Activated naive CD4-positive, alpha-beta T cell treated with anti-CD3 and anti-CD28 coated beads, Interleukin-2, amount 50 U/mL, for 72 hours (primary cell): ENCODE measurements around the gene MAPK1. TPM values are rescaled to one million over a fixed set of nuclear protein-coding genes. Genes with fewer than 3 reads are reported as not detected.
A peak's percentile ranks its signal among the peaks of the same experiment; 100 is the strongest.
"Not testable (repeated sequence)": the region's sequence is repeated elsewhere in the genome, so short reads cannot be mapped to it uniquely, and the experiment has no call there.

Experiments used
- ATAC-seq, 2 donors: fragments of 150-1000 bp; cut with Tn5 transposase; 2 replicates each; pipeline ENCODE4 v1.10.0; 2021; ENCODE audit warnings: mild to moderate bottlenecking in 2 of 2, moderate library complexity in 2 of 2
- DNase-seq, 2 donors: peaks; one replicate each; pipeline ENCODE4 v3.0.0; 2021 to 2022; ENCODE audit warnings: low spot score in 2 of 2
- H3K27ac Mint-ChIP-seq, 2 donors: one replicate each; pipeline ENCODE4 v1.8.0; 2022; ENCODE audit warnings: mild to moderate bottlenecking in 2 of 2, mixed read lengths in 2 of 2
- H3K36me3 Mint-ChIP-seq, 2 donors: one replicate each; pipeline ENCODE4 v1.8.0; 2022; ENCODE audit warnings: mixed read lengths in 2 of 2
- H3K9me3 Mint-ChIP-seq, 2 donors: one replicate each; pipeline ENCODE4 v1.8.0; 2022; ENCODE audit warnings: mixed read lengths in 2 of 2
- total RNA-seq, 2 donors: library from RNA; stranded (reverse); gene quantifications; one replicate each; pipeline ENCODE4 v1.2.3, GENCODE V29; 2022

Gene MAPK1
- total RNA-seq, 2 donors from 2014 or later, result 80.3 to 92.6 TPM

- DNase-seq (peak; percentile 95 to 98), ATAC-seq (peak; percentile 88 to 94)
- H3K36me3 Mint-ChIP-seq, result no peaks in the 10 kb centered on the region
- peak within 1 kb of the TSS in 1 of 2 donors; percentile 77 for H3K27ac Mint-ChIP-seq
- H3K9me3 Mint-ChIP-seq, result no peaks in the 10 kb centered on the region
Measured at GRCh38 chr22:21735200-21736083, 132.0 kb downstream of the MAPK1 start, which contains the start of gene YPEL1. Gene YPEL1, minus strand, starts transcription at chr22:21735794. Its CDS starts 25,050 bp downstream, at chr22:21710744.

GRCh38 chr22:21734540-21735199 is 132.8 kb downstream of the MAPK1 start:
- peak overlapping the region in 1 of 2 donors; percentile 77 for H3K27ac Mint-ChIP-seq
- ATAC-seq (no peak), DNase-seq (no peak)
- no peaks in the 10 kb centered on the region for H3K9me3 Mint-ChIP-seq
- H3K36me3 Mint-ChIP-seq, result no peaks in the 10 kb centered on the region

DNA sequence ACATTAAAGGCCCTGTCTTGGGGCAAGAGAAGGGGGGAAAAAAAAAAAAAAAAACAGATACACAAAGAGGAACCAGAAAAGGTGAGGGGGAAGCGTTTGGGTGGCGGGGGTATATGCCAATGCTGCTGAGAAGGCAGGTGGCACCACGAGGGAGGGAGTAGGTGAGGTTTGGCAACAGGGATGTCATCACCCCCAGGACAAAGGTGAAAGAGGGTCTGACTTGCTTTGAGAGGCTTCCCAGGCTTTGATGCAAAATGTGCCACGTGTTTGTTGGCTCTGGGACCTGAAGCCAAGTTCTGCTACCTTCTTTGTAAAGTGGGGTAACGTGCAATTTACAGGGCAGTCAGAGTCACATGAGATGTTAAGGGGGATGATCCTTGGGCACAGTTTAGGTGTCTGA is 135.9 kb downstream of the MAPK1 start:
- ATAC-seq (no peak), DNase-seq (no peak)
- Mint-ChIP-seq H3K36me3 (no peaks in the 10 kb centered on the region), H3K9me3 (no peaks in the 10 kb centered on the region), H3K27ac (no peak overlapping the region)

GRCh38 chr22:21730535-21731308 is 136.7 kb downstream of the MAPK1 start:
- ATAC-seq (no peak), DNase-seq (no peak)
- H3K36me3 Mint-ChIP-seq, result no peaks in the 10 kb centered on the region
- H3K27ac Mint-ChIP-seq, result no peak overlapping the region
- H3K9me3 Mint-ChIP-seq, result no peaks in the 10 kb centered on the region

- ATAC-seq, H3K27ac Mint-ChIP-seq, H3K9me3 Mint-ChIP-seq, DNase-seq, H3K36me3 Mint-ChIP-seq: not testable (repeated sequence)
Measured at GRCh38 chr22:21729184-21729583, 138.3 kb downstream of the MAPK1 start.

GRCh38 chr22:21728270-21728669 is 139.2 kb downstream of the MAPK1 start:
- Mint-ChIP-seq H3K36me3 (no peaks in the 10 kb centered on the region), H3K9me3 (no peaks in the 10 kb centered on the region), H3K27ac (no peak overlapping the region)
- ATAC-seq (no peak), DNase-seq (no peak)

GRCh38 chr22:21727768-21728167 is 139.7 kb downstream of the MAPK1 start:
- Mint-ChIP-seq H3K36me3 (no peaks in the 10 kb centered on the region), H3K27ac (no peak overlapping the region), H3K9me3 (no peaks in the 10 kb centered on the region)
- DNase-seq, result no peak
- ATAC-seq, result no peak

GRCh38 chr22:21727159-21727558 is 140.3 kb downstream of the MAPK1 start:
- Mint-ChIP-seq H3K36me3 (no peaks in the 10 kb centered on the region), H3K9me3 (no peaks in the 10 kb centered on the region), H3K27ac (no peak overlapping the region)
- DNase-seq, result no peak
- ATAC-seq, result no peak

DNA sequence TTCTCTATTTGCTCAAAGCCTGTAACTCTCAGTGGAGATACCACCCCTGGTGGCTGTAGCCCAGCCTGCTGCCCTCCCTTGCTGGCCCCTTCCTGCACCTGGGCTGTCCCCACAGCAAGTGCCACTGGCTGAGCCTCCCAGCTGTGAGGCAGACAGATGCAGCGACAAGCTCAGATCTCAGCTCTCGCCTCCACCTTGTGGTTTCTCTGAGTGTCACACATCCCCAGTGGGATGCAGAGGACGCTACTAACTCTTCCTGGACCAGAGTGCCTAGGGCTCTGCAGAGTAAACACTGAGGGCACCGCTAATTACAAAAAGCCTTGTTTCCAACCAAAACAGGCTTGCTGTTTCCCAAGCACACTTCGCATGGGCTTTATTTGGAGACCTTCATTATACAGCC is 140.8 kb downstream of the MAPK1 start:
- no peak overlapping the region for H3K27ac Mint-ChIP-seq
- peak; percentile 43 to 85 for ATAC-seq
- H3K9me3 Mint-ChIP-seq, result no peaks in the 10 kb centered on the region
- no peaks in the 10 kb centered on the region for H3K36me3 Mint-ChIP-seq
- peak in 1 of 2 donors; percentile 43 for DNase-seq

- DNase-seq (no peak), ATAC-seq (no peak)
- Mint-ChIP-seq H3K9me3 (no peaks in the 10 kb centered on the region), H3K27ac (no peak overlapping the region), H3K36me3 (no peaks in the 10 kb centered on the region)
Measured at GRCh38 chr22:21725956-21726649, 141.3 kb downstream of the MAPK1 start.

- ATAC-seq, H3K36me3 Mint-ChIP-seq, H3K9me3 Mint-ChIP-seq, DNase-seq, H3K27ac Mint-ChIP-seq: not testable (repeated sequence)
Measured at GRCh38 chr22:21724496-21724895, 142.9 kb downstream of the MAPK1 start.

DNA sequence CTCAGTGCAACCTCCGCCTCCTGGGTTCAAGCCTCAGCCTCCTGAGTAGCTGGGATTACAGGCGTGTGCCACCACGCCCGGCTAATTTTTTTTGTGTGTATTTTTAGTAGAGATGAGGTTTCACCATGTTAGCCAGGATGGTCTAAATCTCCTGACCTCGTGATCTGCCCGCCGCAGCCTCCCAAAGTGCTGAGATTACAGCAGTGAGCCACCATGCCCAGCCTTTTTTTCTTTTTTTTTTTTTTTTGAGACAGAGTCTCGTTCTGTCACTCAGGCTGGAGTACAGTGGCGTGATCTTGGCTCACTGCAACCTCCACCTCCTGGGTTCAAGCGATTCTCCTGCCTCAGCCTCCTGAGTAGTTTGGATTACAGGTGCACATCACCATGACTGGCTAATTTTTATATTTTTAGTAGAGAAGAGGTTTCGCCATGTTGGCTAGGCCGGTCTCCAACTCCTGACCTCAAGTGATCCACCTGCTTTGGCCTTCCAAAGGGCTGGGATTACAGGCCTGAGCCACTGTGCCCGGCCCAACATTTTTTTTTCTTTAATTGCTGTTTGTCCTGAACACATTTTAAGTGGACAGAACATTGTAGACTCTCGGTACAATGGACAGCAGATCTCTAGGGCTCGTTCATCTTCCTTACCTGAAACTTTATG is 146.1 kb downstream of the MAPK1 start:
- DNase-seq, H3K36me3 Mint-ChIP-seq, H3K9me3 Mint-ChIP-seq, ATAC-seq: not testable (repeated sequence)
- peak overlapping the region in 1 of 2 donors; percentile 59 for H3K27ac Mint-ChIP-seq

GRCh38 chr22:21720191-21720859 is 147.1 kb downstream of the MAPK1 start:
- not testable (repeated sequence) for H3K36me3 Mint-ChIP-seq, ATAC-seq, H3K9me3 Mint-ChIP-seq, DNase-seq, H3K27ac Mint-ChIP-seq

- ATAC-seq (no peak), DNase-seq (no peak)
- no peaks in the 10 kb centered on the region for H3K36me3 Mint-ChIP-seq
- no peak overlapping the region for H3K27ac Mint-ChIP-seq
- no peaks in the 10 kb centered on the region for H3K9me3 Mint-ChIP-seq
Measured at GRCh38 chr22:21719024-21719423, 148.4 kb downstream of the MAPK1 start.

GRCh38 chr22:21718499-21718898 is 148.9 kb downstream of the MAPK1 start:
- Mint-ChIP-seq H3K27ac (no peak overlapping the region), H3K9me3 (no peaks in the 10 kb centered on the region), H3K36me3 (no peaks in the 10 kb centered on the region)
- DNase-seq (no peak), ATAC-seq (no peak)
